CD14-positive monocyte (primary cell): ENCODE data around the gene GPLD1. TPM values are rescaled to one million over a fixed set of nuclear protein-coding genes. Genes with fewer than 3 reads are reported as not detected.

ENCODE experiments used
- DNase-seq, 3 donors: peaks; one replicate each; pipeline ENCODE4 v3.0.0-alpha.2; 2011 to 2022
- H2AFZ ChIP-seq: 2 replicates; pipeline ENCODE4 v1.6.0; 2012; ENCODE audit warnings: mild to moderate bottlenecking, low read depth, low read length, inconsistent platforms; ENCODE audit not compliant: insufficient read depth, poor library complexity, severe bottlenecking
- H3K27ac ChIP-seq, 2 donors: 1 replicate in 1 of 2; 2 replicates in 1 of 2; pipeline ENCODE4 v1.5.1; 2012 to 2013; ENCODE audit warnings: low read length in 2 of 2, control low read depth in 1 of 2, inconsistent platforms in 1 of 2, low read depth in 1 of 2, mild to moderate bottlenecking in 1 of 2
- H3K27me3 ChIP-seq, 2 donors: one replicate each; pipeline versions ENCODE4 v1.6.0 to v1.6.1; 2011 to 2013; ENCODE audit warnings: low read length in 2 of 2; ENCODE audit not compliant: control insufficient read depth in 2 of 2, insufficient read depth in 2 of 2
- H3K36me3 ChIP-seq, 2 donors: replicated peaks in 1 of 2; 1 replicate in 1 of 2; 2 replicates in 1 of 2; pipeline versions ENCODE4 v1.5.1 to v1.6.1; 2012 to 2013; ENCODE audit warnings: low read length in 2 of 2, control low read depth in 1 of 2, inconsistent platforms in 1 of 2, mild to moderate bottlenecking in 1 of 2; ENCODE audit not compliant: insufficient read depth in 2 of 2, control insufficient read depth in 1 of 2
- H3K4me1 ChIP-seq, 2 donors: 1 replicate in 1 of 2; 2 replicates in 1 of 2; pipeline versions ENCODE4 v1.5.1 to v1.6.1; 2012 to 2013; ENCODE audit warnings: low read length in 2 of 2, control low read depth in 1 of 2, inconsistent platforms in 1 of 2, mild to moderate bottlenecking in 1 of 2, moderate library complexity in 1 of 2; ENCODE audit not compliant: insufficient read depth in 2 of 2, control insufficient read depth in 1 of 2
- H3K4me2 ChIP-seq: replicated peaks from 2 replicates; pipeline ENCODE3; 2012; ENCODE audit warnings: low read length, moderate library complexity, mild to moderate bottlenecking; ENCODE audit not compliant: poor library complexity, severe bottlenecking; ENCODE audit errors: extremely low read depth
- H3K4me3 ChIP-seq, 3 experiments: fragments of 200-600 bp in 1 of 3; sonication (generic) in 1 of 3; replicated peaks in 1 of 3; 1 replicate in 2 of 3; 2 replicates in 1 of 3; pipeline ENCODE4 v1.5.1; 2011 to 2013; ENCODE audit warnings: low read length in 3 of 3, mild to moderate bottlenecking in 3 of 3, control low read depth in 2 of 3, low read depth in 2 of 3, inconsistent platforms in 1 of 3, moderate library complexity in 1 of 3
- H3K79me2 ChIP-seq: 2 replicates; pipeline ENCODE4 v1.6.0; 2012; ENCODE audit warnings: mild to moderate bottlenecking, control low read depth, inconsistent platforms, low read length, moderate library complexity; ENCODE audit not compliant: insufficient read depth
- H3K9ac ChIP-seq: 2 replicates; pipeline ENCODE4 v1.6.0; 2017; ENCODE audit warnings: low read length, mild to moderate bottlenecking; ENCODE audit not compliant: insufficient read depth, poor library complexity, severe bottlenecking
- H3K9me3 ChIP-seq, 2 donors: replicated peaks in 1 of 2; 1 replicate in 1 of 2; 2 replicates in 1 of 2; pipeline versions ENCODE4 v1.5.1 to v1.6.1; 2012 to 2013; ENCODE audit warnings: low read length in 2 of 2, control low read depth in 1 of 2; ENCODE audit not compliant: control insufficient read depth in 1 of 2, insufficient read depth in 1 of 2
- H4K20me1 ChIP-seq: 2 replicates; pipeline ENCODE4 v1.6.0; 2012; ENCODE audit warnings: mild to moderate bottlenecking, low read length, control low read depth, moderate library complexity; ENCODE audit not compliant: insufficient read depth
- H3K27ac Mint-ChIP-seq, 7 donors: one replicate each; pipeline ENCODE4 v1.8.0; 2020; ENCODE audit warnings: mild to moderate bottlenecking in 7 of 7, mixed read lengths in 7 of 7, moderate library complexity in 6 of 7, inconsistent platforms in 2 of 7
- H3K27me3 Mint-ChIP-seq, 3 donors: one replicate each; pipeline ENCODE4 v1.8.0; 2021 to 2022; ENCODE audit warnings: low read depth in 3 of 3, mild to moderate bottlenecking in 3 of 3, mixed read lengths in 3 of 3, moderate library complexity in 3 of 3, inconsistent platforms in 1 of 3
- H3K36me3 Mint-ChIP-seq, 2 donors: one replicate each; pipeline ENCODE4 v1.8.0; 2020; ENCODE audit warnings: mixed read lengths in 2 of 2, inconsistent platforms in 1 of 2, mild to moderate bottlenecking in 1 of 2
- H3K4me1 Mint-ChIP-seq: one replicate; pipeline ENCODE4 v1.8.0; 2020; ENCODE audit warnings: mild to moderate bottlenecking, mixed read lengths
- H3K4me3 Mint-ChIP-seq, 2 donors: one replicate each; pipeline ENCODE4 v1.8.0; 2020; ENCODE audit warnings: mild to moderate bottlenecking in 2 of 2, mixed read lengths in 2 of 2, moderate library complexity in 1 of 2
- H3K9me3 Mint-ChIP-seq, 7 donors: one replicate each; pipeline ENCODE4 v1.8.0; 2020 to 2022; ENCODE audit warnings: mixed read lengths in 7 of 7, mild to moderate bottlenecking in 6 of 7, moderate library complexity in 6 of 7, inconsistent platforms in 2 of 7
- WGBS: methylation state at CpG from one replicate; pipeline ENCODE4 v1.1.5; 2013; ENCODE audit warnings: missing lambda C conversion rate; ENCODE audit not compliant: insufficient coverage; 5-methylcytosine and 5-hydroxymethylcytosine counted together
- intact Hi-C, 2 donors: fragments of 100-400 bp; cut with micrococcal nuclease; formaldehyde crosslinking; loops; one replicate each; pipeline versions ENCODE4 v1.15.0 to v1.15.1; 2023
- polyA plus RNA-seq, 3 donors: library from polyadenylated mRNA; depleted of rRNA in 1 of 3; unstranded in 2 of 3; stranded (reverse) in 1 of 3; fragments of 300-500 nt in 2 of 3; fragments of >200 nt in 1 of 3; fragmentation: Illumina TruSeq in 2 of 3; gene quantifications; 1 replicate in 2 of 3; 2 replicates in 1 of 3; pipeline ENCODE4 v1.2.3, GENCODE V29; 2012 to 2021
- TF ChIP-seq, protein P1 (sequence below): fragments of 200-600 bp; IDR thresholded peaks from one replicate; pipeline ENCODE4 v1.8.0; 2022; ENCODE audit warnings: antibody characterized with exemption, mild to moderate bottlenecking

Gene GPLD1
- polyA plus RNA-seq, 3 donors, result not detected

GRCh38 chr6:24412294-24412693 is 77.1 kb downstream of the GPLD1 start:
- Histone ChIP-seq H3K36me3 (peaks cover 71 to 99% of the 10 kb centered on the region in 2 donors), H3K4me3 (no peak overlapping the region)
- 100% methylated on average over 1 of the region's 4 CpGs for WGBS

GRCh38 chr6:24410622-24411021 is 78.8 kb downstream of the GPLD1 start:
- H3K4me1 ChIP-seq, result no peaks in the 10 kb centered on the region
- H3K27me3 ChIP-seq, result no peaks in the 10 kb centered on the region
- TF ChIP-seq, protein P1, sequence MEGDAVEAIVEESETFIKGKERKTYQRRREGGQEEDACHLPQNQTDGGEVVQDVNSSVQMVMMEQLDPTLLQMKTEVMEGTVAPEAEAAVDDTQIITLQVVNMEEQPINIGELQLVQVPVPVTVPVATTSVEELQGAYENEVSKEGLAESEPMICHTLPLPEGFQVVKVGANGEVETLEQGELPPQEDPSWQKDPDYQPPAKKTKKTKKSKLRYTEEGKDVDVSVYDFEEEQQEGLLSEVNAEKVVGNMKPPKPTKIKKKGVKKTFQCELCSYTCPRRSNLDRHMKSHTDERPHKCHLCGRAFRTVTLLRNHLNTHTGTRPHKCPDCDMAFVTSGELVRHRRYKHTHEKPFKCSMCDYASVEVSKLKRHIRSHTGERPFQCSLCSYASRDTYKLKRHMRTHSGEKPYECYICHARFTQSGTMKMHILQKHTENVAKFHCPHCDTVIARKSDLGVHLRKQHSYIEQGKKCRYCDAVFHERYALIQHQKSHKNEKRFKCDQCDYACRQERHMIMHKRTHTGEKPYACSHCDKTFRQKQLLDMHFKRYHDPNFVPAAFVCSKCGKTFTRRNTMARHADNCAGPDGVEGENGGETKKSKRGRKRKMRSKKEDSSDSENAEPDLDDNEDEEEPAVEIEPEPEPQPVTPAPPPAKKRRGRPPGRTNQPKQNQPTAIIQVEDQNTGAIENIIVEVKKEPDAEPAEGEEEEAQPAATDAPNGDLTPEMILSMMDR, result no peak
- no CpG with 5 or more reads among the region's 3 CpGs for WGBS
- H3K9me3 ChIP-seq, result no peaks in the 10 kb centered on the region
- no peak overlapping the region for H3K4me2 ChIP-seq
- H3K79me2 ChIP-seq, result peaks cover 18% of the 10 kb centered on the region
- peaks cover 58 to 98% of the 10 kb centered on the region in 2 donors for H3K36me3 ChIP-seq
- no peak overlapping the region for H3K27ac ChIP-seq
- no peak overlapping the region for H3K4me3 Mint-ChIP-seq
- no peaks in the 10 kb centered on the region for H3K9me3 Mint-ChIP-seq
- no peak overlapping the region for H3K4me3 ChIP-seq
- H3K27me3 Mint-ChIP-seq, result peaks cover 0 to 1% (median 0%) of the 10 kb centered on the region in 3 donors
- H3K36me3 Mint-ChIP-seq, result peaks cover 54 to 76% of the 10 kb centered on the region in 2 donors
- no peak for DNase-seq
- H3K27ac Mint-ChIP-seq, result peak overlapping the region in 2 of 7 donors; percentile 13 to 32
- no peak overlapping the region for H2AFZ ChIP-seq
- no peak overlapping the region for H3K9ac ChIP-seq
- peaks cover 19% of the 10 kb centered on the region for H4K20me1 ChIP-seq
- intact Hi-C loops, result no loop called here
- H3K4me1 Mint-ChIP-seq, result no peaks in the 10 kb centered on the region

More at GRCh38 chr6:24412294-24412693, 77.1 kb downstream of the GPLD1 start:
- Histone ChIP-seq H2AFZ (no peak overlapping the region), H3K79me2 (peaks cover 11% of the 10 kb centered on the region), H3K27me3 (no peaks in the 10 kb centered on the region), H3K9me3 (no peaks in the 10 kb centered on the region), H3K9ac (no peak overlapping the region), H3K4me2 (no peak overlapping the region), H3K27ac (no peak overlapping the region), H3K4me1 (no peaks in the 10 kb centered on the region), H4K20me1 (peaks cover 19% of the 10 kb centered on the region)
- H3K4me3 Mint-ChIP-seq, result no peak overlapping the region
- H3K36me3 Mint-ChIP-seq, result peaks cover 64 to 82% of the 10 kb centered on the region in 2 donors
- H3K4me1 Mint-ChIP-seq, result no peaks in the 10 kb centered on the region
- no peaks in the 10 kb centered on the region for H3K27me3 Mint-ChIP-seq
- H3K9me3 Mint-ChIP-seq, result no peaks in the 10 kb centered on the region
- intact Hi-C loops, result no loop called here
- no peak for DNase-seq
- TF ChIP-seq, protein P1, result no peak
- H3K27ac Mint-ChIP-seq, result no peak overlapping the region
